Stomach (tissue), 4 donors: ENCODE data around the gene PI16.

ENCODE experiments used
- EP300 ChIP-seq: sonication (generic); formaldehyde crosslinking; IDR thresholded peaks from one replicate; pipeline ENCODE4 v1.6.1; 2017; ENCODE audit warnings: antibody characterized with exemption
- POLR2A ChIP-seq, 4 donors: fragments of 450-650 bp; IDR thresholded peaks; one replicate each; pipeline ENCODE4 v1.6.1; 2016; ENCODE audit warnings: antibody characterized with exemption in 4 of 4, control low read depth in 2 of 4, mild to moderate bottlenecking in 1 of 4, moderate library complexity in 1 of 4
- TF ChIP-seq, protein P1 (sequence below), 7 experiments: fragments of 450-650 bp in 4 of 7; fragments of 200-600 bp in 3 of 7; sonication (generic) in 3 of 7; IDR thresholded peaks; one replicate each; pipeline ENCODE4 v1.5.1; 2016 to 2019; ENCODE audit warnings: antibody characterized with exemption in 7 of 7, control low read depth in 2 of 7, mild to moderate bottlenecking in 1 of 7

DNA sequence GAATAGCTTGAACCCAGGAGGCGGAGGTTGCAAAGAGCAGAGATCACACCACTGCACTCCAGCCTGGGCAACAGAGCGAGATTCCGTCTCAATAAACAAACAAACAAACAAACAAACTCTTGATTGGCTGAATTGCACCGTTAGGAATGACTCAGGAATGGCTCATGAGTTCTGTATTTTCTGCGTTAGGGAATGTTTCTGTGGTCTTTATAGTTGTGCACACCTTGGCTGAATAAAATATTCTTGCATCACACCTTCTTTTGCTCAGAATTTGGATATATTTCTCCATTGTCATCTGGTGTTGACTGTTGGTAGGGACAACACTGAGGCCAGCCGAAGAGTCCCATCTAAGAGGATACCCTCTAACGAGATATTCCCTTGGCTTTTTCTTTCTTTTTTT lies 19.6 kb upstream of the PI16 start:
- TF ChIP-seq, protein P1, sequence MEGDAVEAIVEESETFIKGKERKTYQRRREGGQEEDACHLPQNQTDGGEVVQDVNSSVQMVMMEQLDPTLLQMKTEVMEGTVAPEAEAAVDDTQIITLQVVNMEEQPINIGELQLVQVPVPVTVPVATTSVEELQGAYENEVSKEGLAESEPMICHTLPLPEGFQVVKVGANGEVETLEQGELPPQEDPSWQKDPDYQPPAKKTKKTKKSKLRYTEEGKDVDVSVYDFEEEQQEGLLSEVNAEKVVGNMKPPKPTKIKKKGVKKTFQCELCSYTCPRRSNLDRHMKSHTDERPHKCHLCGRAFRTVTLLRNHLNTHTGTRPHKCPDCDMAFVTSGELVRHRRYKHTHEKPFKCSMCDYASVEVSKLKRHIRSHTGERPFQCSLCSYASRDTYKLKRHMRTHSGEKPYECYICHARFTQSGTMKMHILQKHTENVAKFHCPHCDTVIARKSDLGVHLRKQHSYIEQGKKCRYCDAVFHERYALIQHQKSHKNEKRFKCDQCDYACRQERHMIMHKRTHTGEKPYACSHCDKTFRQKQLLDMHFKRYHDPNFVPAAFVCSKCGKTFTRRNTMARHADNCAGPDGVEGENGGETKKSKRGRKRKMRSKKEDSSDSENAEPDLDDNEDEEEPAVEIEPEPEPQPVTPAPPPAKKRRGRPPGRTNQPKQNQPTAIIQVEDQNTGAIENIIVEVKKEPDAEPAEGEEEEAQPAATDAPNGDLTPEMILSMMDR (IDR thresholded peaks at IDR 0.05) = no peak
- TF ChIP-seq POLR2A (IDR thresholded peaks at IDR 0.05) (no peak), EP300 (no peak)
